Measurements from ENCODE around the gene ATIC. TPM values are rescaled to one million over a fixed set of nuclear protein-coding genes. Genes with fewer than 3 reads are reported as not detected.

Gene ATIC
- total RNA-seq, 3 donors from 2014 or later = 32.2 to 54.1 (median 33.0) TPM

DNA sequence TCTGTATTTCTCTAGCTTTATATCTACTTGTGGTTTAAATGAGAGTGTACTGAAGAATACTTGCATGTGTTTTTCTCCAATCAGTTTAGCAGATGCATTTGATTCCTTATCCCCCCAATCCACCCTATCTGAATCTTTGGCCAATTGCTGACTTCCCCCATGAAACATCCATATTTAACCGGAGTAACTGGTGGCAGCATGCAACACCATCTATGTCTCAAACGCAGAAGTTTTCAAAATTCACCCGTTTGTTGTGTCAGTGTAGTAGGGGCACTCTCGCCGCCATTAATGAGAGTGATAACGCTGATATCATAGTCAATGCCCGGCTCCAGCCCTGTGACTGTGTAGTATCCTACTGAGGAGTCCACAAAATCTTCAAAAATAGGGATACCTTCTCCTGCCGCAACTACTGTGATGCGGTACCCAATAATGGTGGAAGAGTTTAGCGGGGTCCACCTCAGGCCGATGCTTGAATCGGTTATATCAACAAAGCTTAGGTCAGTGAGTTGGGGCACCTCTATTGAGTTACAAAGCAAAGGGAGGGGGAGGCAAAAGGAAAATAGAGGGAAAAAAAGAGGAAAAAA lies 80.9 kb downstream of the ATIC start:
- no peak for TF ChIP-seq POLR2A (IDR thresholded peaks at IDR 0.05)
- TF ChIP-seq POLR2AphosphoS5 (IDR thresholded peaks at IDR 0.05) = no peak
- no peak for TF ChIP-seq CTCF (IDR thresholded peaks at IDR 0.05)
- DNase-seq (ENCODE audit: low spot score in 2 of 2) = no peak
- intact Hi-C loops (cut with DNase I; ENCODE audit: low total_unique reads) = no loop called here
- no peaks in the 10 kb centered on the region for H3K9me3 ChIP-seq
- H3K4me3 ChIP-seq = no peak overlapping the region
- no peaks in the 10 kb centered on the region for H3K27me3 ChIP-seq
- H3K36me3 ChIP-seq = no peaks in the 10 kb centered on the region
- no peak overlapping the region for H3K27ac ChIP-seq
- H3K4me1 ChIP-seq = no peaks in the 10 kb centered on the region

DNA sequence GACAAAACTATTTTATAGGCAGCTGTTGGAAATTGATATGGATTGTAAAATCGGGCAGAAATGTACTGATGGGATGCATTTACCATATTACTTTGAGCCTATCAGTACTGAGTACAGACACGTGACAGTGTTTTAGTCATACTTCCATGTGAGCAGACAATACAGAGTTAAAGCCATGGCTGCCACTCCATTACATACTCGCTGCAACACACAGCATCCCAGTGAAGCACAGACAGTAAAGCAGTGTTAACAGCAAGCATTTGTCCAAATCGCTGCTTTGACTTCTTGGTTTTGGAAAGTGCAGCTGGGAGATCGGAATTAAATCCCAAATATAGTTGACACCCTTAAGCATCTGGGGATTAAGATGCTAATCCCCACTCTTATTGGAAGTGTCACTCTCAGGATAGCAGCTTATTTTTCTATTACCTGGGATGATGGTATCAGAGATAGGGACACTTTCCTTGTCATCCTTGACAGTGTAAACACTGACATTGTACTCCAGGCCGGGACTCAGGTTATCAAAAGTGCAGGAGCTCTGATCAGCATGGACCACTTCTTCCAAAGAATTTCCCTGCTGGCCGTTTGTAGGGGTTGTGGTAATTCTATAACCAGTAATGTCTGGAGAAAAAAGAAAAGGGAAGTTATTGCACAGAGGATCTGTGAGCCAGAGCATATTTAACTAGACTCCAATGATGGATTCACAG lies 82.4 kb downstream of the ATIC start:
- H3K27ac ChIP-seq = no peak overlapping the region
- no peak overlapping the region for H3K4me3 ChIP-seq
- no peak for DNase-seq (ENCODE audit: low spot score in 2 of 2)
- H3K27me3 ChIP-seq = no peaks in the 10 kb centered on the region
- no peaks in the 10 kb centered on the region for H3K9me3 ChIP-seq
- intact Hi-C loops (cut with DNase I; ENCODE audit: low total_unique reads) = no loop called here
- no peaks in the 10 kb centered on the region for H3K36me3 ChIP-seq
- no peak for TF ChIP-seq CTCF (IDR thresholded peaks at IDR 0.05)
- TF ChIP-seq POLR2A (IDR thresholded peaks at IDR 0.05) = no peak
- no peak for TF ChIP-seq POLR2AphosphoS5 (IDR thresholded peaks at IDR 0.05)
- no peaks in the 10 kb centered on the region for H3K4me1 ChIP-seq

DNA sequence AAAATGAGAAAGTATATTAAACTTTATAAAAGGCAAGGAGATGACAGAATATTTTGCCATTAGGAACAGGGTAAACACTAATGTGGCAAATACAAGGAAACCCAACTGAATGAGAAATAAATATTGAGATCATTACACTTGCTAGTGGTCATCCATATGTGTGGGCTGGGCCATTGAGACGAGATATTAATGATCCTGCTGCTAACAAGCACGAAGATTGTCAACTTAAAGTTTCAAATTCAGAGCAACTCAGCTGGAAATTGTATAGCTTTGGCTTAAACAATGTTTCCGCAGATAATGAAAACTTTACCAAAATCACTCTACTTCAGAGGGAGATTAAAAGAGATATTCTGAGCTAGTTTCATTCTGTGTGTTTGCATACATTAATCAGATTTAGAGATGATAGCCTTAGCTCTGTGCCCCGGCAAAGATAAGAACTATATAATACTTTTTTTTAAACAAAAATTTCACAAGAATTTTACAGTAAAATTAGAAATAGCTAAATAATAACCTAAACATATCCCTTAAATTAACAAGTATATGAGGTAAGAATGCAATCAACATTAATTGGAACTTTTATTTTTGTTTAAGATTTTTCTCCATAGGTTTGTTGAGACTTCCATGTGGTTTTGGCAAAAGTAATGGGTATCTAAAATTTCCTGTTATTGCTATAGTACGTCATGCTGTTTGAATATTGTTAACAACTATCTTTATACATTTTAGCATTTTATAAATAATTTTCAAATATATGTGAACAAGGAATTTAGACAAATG lies 84.0 kb downstream of the ATIC start:
- Histone ChIP-seq H3K9me3 (no peaks in the 10 kb centered on the region), H3K27ac (no peak overlapping the region), H3K36me3 (no peaks in the 10 kb centered on the region), H3K4me1 (no peaks in the 10 kb centered on the region), H3K4me3 (no peak overlapping the region), H3K27me3 (no peaks in the 10 kb centered on the region)
- TF ChIP-seq CTCF (IDR thresholded peaks at IDR 0.05) (no peak), POLR2A (IDR thresholded peaks at IDR 0.05) (no peak), POLR2AphosphoS5 (IDR thresholded peaks at IDR 0.05) (no peak)
- DNase-seq (ENCODE audit: low spot score in 2 of 2) = no peak
- intact Hi-C loops (cut with DNase I; ENCODE audit: low total_unique reads) = no loop called here

DNA sequence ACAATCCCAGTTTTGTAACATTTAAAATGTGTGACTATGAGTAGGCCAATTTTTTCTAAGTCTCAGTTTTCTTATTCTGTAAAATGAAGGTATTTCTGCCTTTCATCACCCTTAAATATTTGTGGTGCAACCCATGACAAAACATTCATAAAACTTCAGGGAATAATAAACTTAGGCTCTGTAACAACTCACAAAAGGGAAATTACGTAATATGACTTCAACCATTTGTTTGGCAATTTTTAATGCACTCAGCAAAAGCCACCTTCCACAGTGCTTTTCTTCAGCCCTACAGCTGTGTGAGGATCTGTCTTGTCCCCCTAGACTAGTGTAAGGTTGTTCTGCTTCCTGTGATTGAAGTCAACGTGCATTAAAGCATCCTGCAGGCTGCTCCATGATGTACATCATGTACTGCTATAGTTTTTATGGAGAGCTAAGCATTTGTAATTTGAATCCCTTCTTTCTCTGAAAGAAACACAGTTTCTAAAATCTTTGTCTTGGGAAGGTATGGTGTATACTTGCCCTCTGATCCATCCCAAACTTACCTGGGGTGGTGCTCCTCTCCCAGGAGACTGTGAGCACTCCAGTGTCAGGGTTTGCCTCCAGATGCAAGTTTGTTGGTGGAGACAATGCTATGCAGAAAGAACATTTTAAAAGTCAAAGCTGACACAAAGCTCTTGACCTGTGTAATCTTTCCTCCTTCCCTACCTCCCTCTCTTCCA lies 84.9 kb downstream of the ATIC start:
- H3K27me3 ChIP-seq = no peaks in the 10 kb centered on the region
- intact Hi-C loops (cut with DNase I; ENCODE audit: low total_unique reads) = no loop called here
- DNase-seq (ENCODE audit: low spot score in 2 of 2) = no peak
- no peaks in the 10 kb centered on the region for H3K36me3 ChIP-seq
- H3K9me3 ChIP-seq = no peaks in the 10 kb centered on the region
- no peaks in the 10 kb centered on the region for H3K4me1 ChIP-seq
- H3K4me3 ChIP-seq = no peak overlapping the region
- no peak overlapping the region for H3K27ac ChIP-seq
- TF ChIP-seq CTCF (IDR thresholded peaks at IDR 0.05) (no peak), POLR2AphosphoS5 (IDR thresholded peaks at IDR 0.05) (no peak), POLR2A (IDR thresholded peaks at IDR 0.05) (no peak)

Measured in breast epithelium (tissue), 4 donors.